Lower leg skin (tissue), 4 donors: Measurements from ENCODE around the gene PTEN. TPM values are rescaled to one million over a fixed set of nuclear protein-coding genes. Genes with fewer than 3 reads are reported as not detected.

ENCODE experiments used
- DNase-seq, 2 donors: peaks; one replicate each; pipeline ENCODE4 v3.0.0-alpha.2; 2019; ENCODE audit warnings: low spot score in 2 of 2
- H3K4me3 ChIP-seq: fragments of 200-600 bp; sonication (generic); 2 replicates; pipeline ENCODE4 v1.5.1; 2017; ENCODE audit warnings: mild to moderate bottlenecking, low read depth; ENCODE audit not compliant: poor library complexity, severe bottlenecking
- CTCF ChIP-seq, 3 donors: fragments of 450-650 bp; IDR thresholded peaks; one replicate each; pipeline ENCODE4 v1.5.1; 2016; ENCODE audit warnings: antibody characterized with exemption in 3 of 3, mild to moderate bottlenecking in 3 of 3, moderate library complexity in 2 of 3
- POLR2A ChIP-seq, 2 donors: fragments of 450-650 bp; IDR thresholded peaks; one replicate each; pipeline ENCODE4 v1.6.1; 2016 to 2017; ENCODE audit warnings: antibody characterized with exemption in 2 of 2, mild to moderate bottlenecking in 1 of 2, moderate library complexity in 1 of 2
- WGBS, 2 donors: methylation state at CpG; one replicate each; pipeline ENCODE4 v1.1.5; 2018; 5-methylcytosine and 5-hydroxymethylcytosine counted together
- intact Hi-C: fragments of 100-400 bp; cut with DNase I; formaldehyde crosslinking; loops from one replicate; pipeline ENCODE4 v1.15.0; 2023; ENCODE audit warnings: low total_unique reads
- total RNA-seq, 4 donors: library from RNA; depleted of rRNA; stranded (reverse); fragments of >200 nt; gene quantifications; one replicate each; pipeline ENCODE4 v1.1.0, GENCODE V29; 2016

Gene PTEN
- total RNA-seq, 4 donors from 2014 or later = 54.8 to 87.4 (median 68.8) TPM

GRCh38 chr10:87930141-87930540, 66.7 kb downstream of the PTEN start:
- 71 to 76% methylated on average over 1 of the region's 1 CpG for WGBS, 2 donors
- no peak for TF ChIP-seq POLR2A (IDR thresholded peaks at IDR 0.05)
- TF ChIP-seq CTCF (IDR thresholded peaks at IDR 0.05) = no peak
- H3K4me3 ChIP-seq = no peak overlapping the region
- intact Hi-C loops = no loop called here
- no peak for DNase-seq

DNA sequence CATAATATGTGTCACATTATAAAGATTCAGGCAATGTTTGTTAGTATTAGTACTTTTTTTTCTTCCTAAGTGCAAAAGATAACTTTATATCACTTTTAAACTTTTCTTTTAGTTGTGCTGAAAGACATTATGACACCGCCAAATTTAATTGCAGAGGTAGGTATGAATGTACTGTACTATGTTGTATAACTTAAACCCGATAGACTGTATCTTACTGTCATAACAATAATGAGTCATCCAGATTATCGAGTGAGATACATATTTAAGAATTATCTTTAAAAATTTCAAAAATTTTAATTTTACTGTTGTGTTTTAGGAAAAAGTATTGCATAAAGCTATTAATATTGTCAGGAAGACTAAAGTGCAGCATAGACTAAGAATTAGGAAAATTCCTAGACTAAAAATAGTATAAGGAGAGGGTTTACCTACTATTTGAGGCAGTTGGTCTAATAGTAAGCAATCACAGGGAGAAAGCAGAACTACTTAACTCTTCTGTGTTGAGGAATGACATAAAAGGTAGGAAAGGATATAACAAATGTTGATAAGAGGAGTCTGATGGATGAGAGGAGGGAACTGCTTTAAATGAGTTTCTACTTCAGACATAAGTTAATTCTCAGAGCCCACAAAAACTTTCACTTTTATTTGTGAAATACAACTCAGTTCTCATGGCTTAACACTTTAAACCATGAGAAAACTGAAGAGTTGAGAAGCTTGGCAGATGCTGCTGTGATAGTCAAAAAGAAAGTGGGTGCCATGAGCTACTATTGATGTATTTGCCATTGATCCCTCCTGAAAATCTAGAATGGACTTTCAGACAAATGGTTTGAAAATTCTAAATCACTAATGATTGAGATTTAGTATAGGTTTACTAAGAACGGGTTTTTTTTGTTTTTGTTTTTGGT, 67.8 kb downstream of the PTEN start:
- H3K4me3 ChIP-seq = no peak overlapping the region
- 65 to 72% methylated on average over 4 of the region's 4 CpGs for WGBS, 2 donors
- no peak for TF ChIP-seq CTCF (IDR thresholded peaks at IDR 0.05)
- no peak for TF ChIP-seq POLR2A (IDR thresholded peaks at IDR 0.05)
- intact Hi-C loops = no loop called here
- no peak for DNase-seq

DNA sequence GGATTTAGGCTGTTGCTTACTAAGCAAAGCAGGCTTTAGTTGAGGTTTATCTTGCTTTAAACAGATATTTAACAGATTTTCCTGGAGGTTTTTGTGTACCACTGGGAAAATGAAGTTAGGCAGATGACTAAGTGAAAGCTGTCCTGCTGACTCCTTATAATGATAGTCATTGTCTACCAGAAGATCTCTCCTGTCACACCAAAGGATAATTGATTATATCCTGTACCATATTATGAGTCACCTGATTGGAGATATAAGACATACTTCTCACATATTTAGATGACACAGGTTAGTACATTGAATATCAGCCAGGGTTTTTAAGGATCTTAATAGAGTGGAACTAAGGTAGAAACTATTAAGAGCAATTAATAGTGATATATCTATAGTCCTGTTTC, 68.4 kb downstream of the PTEN start:
- DNase-seq = no peak
- TF ChIP-seq CTCF (IDR thresholded peaks at IDR 0.05) (no peak), POLR2A (IDR thresholded peaks at IDR 0.05) (no peak)
- no peak overlapping the region for H3K4me3 ChIP-seq
- intact Hi-C loops = no loop called here

- no peak for TF ChIP-seq CTCF (IDR thresholded peaks at IDR 0.05)
- WGBS, 2 donors = 50 to 69% methylated on average over 3 of the region's 3 CpGs
- intact Hi-C loops = no loop called here
- no peak overlapping the region for H3K4me3 ChIP-seq
- no peak for DNase-seq
These were observed 72.1 kb downstream of the PTEN start for GRCh38 chr10:87935290-87936141.

DNA sequence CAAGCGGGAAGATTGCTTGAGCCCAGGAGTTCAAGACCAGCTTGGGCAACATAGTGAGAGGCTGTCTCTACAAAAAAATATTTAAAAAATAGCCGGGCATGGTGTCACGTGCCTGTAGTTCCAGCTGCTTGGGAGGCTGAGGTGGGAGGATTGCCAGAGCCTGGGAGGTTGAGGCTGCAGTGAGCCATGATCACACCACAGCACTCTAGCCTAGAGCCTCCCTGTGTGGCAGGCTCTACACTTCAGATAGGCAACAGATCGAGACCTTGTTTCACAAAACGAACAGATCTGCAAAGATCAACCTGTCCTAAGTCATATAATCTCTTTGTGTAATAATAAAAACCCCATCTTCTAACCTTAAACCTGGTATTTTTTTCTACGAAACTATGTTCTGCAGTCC, 76.8 kb downstream of the PTEN start:
- no peak overlapping the region for H3K4me3 ChIP-seq
- 97 to 98% methylated on average over 6 of the region's 6 CpGs for WGBS, 2 donors
- intact Hi-C loops = no loop called here
- DNase-seq = no peak
- TF ChIP-seq POLR2A (IDR thresholded peaks at IDR 0.05) = no peak
- TF ChIP-seq CTCF (IDR thresholded peaks at IDR 0.05) = no peak
